OCI-M2 (cell line): ENCODE results near the gene PAH.

Source experiments
- DNase-seq: peaks from one replicate; lab custom pipeline; 2025; ENCODE audit not compliant: unreplicated experiment; lab: John Stamatoyannopoulos, UW

The PAH gene

GRCh38 chr12:102902093-102902492 is 15.0 kb downstream of the PAH start:
- DNase-seq, result no peak

GRCh38 chr12:102900389-102900788 is 16.7 kb downstream of the PAH start:
- DNase-seq, result no peak

GRCh38 chr12:102896067-102896466 is 21.0 kb downstream of the PAH start:
- DNase-seq, result no peak

- DNase-seq, result no peak
These were observed 25.3 kb downstream of the PAH start for GRCh38 chr12:102891756-102892155.

GRCh38 chr12:102888511-102888910 is 28.5 kb downstream of the PAH start:
- no peak for DNase-seq

GRCh38 chr12:102885043-102885932 is 31.8 kb downstream of the PAH start:
- no peak for DNase-seq

GRCh38 chr12:102883204-102883799 is 33.7 kb downstream of the PAH start:
- no peak for DNase-seq

- no peak for DNase-seq
These were observed 36.3 kb downstream of the PAH start for GRCh38 chr12:102880783-102881182.

- no peak for DNase-seq
These were observed 37.8 kb downstream of the PAH start for GRCh38 chr12:102879144-102879763.

GRCh38 chr12:102876883-102877282 is 40.2 kb downstream of the PAH start:
- no peak for DNase-seq

GRCh38 chr12:102874819-102875218 is 42.2 kb downstream of the PAH start:
- no peak for DNase-seq

- no peak for DNase-seq
These were observed 44.0 kb downstream of the PAH start for GRCh38 chr12:102873077-102873476.

GRCh38 chr12:102871014-102871413 is 46.0 kb downstream of the PAH start:
- DNase-seq, result no peak

GRCh38 chr12:102869571-102869970 is 47.5 kb downstream of the PAH start:
- no peak for DNase-seq

GRCh38 chr12:102865821-102866615 is 51.0 kb downstream of the PAH start:
- DNase-seq, result no peak

- DNase-seq, result no peak
These were observed 54.6 kb downstream of the PAH start for GRCh38 chr12:102862486-102862885.

GRCh38 chr12:102851246-102851645 is 65.8 kb downstream of the PAH start:
- DNase-seq, result no peak

- no peak for DNase-seq
These were observed 67.2 kb downstream of the PAH start for GRCh38 chr12:102849722-102850447.

- DNase-seq, result no peak
These were observed 68.2 kb downstream of the PAH start for GRCh38 chr12:102848832-102849231.

GRCh38 chr12:102847131-102847530 is 69.9 kb downstream of the PAH start:
- DNase-seq, result no peak
